ENCODE results near the gene MAPT. TPM values are rescaled to one million over a fixed set of nuclear protein-coding genes. Genes with fewer than 3 reads are reported as not detected.
A peak's percentile ranks its signal among the peaks of the same experiment; 100 is the strongest.

MAPT gene
- total RNA-seq, 1 donor from 2014 or later, result 2.4 TPM

DNA sequence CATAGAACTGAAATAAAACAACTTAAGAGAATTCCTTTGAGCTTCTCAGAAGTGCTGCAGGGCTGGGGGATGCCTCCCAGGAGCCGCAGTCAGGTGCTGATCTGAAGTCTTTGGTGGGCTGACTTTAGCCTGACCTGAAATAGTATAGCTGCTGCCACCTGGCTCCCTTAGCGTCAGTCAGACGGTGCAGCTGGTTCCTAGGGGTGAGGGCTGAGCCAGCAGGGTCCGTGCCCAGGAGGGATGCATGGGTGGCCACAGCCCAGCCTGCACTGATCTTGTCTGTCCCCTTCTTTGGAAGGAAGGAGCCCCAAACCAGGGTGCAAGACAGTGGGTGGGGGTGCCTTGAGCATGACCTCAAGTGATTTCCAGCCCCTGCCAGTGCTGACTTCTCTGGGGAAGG, 11.5 kb downstream of the MAPT start:
- H3K9me3 Mint-ChIP-seq, result no peaks in the 10 kb centered on the region
- peaks cover 15% of the 10 kb centered on the region for H3F3A ChIP-seq (ENCODE audit: low read depth)
- H4K20me1 ChIP-seq (ENCODE audit: low read depth), result peaks cover 18% of the 10 kb centered on the region
- H2AFZ ChIP-seq (replicated peaks), result no peak overlapping the region
- H3K4me2 ChIP-seq, result no peak overlapping the region
- H3K27ac Mint-ChIP-seq, result no peak overlapping the region
- H3K27me3 Mint-ChIP-seq (ENCODE audit: insufficient read depth, low read depth), result peaks cover 12% of the 10 kb centered on the region
- H3K9me3 ChIP-seq (ENCODE audit: low read depth), result no peaks in the 10 kb centered on the region
- peaks cover 41% of the 10 kb centered on the region for H3K4me1 Mint-ChIP-seq
- H3K27ac ChIP-seq, result no peak overlapping the region
- no peaks in the 10 kb centered on the region for H3K36me3 Mint-ChIP-seq
- no peak overlapping the region for H3K9ac ChIP-seq
- H3K4me3 ChIP-seq, result no peak overlapping the region
- H3K79me2 ChIP-seq (ENCODE audit: low read depth), result no peaks in the 10 kb centered on the region
- DNase-seq (ENCODE audit: low spot score), result no peak
- no peaks in the 10 kb centered on the region for H3K36me3 ChIP-seq
- H3K4me3 Mint-ChIP-seq, result peak overlapping the region; percentile 44
- no peak for TF ChIP-seq EZH2 (IDR thresholded peaks at IDR 0.05)
- no peak for TF ChIP-seq CTCF (IDR thresholded peaks at IDR 0.05)
- TF ChIP-seq EZH2phosphoT487 (IDR thresholded peaks at IDR 0.05), result no peak
- peaks cover 63% of the 10 kb centered on the region for H3K27me3 ChIP-seq
- H3K4me1 ChIP-seq, result peaks cover 19% of the 10 kb centered on the region

DNA sequence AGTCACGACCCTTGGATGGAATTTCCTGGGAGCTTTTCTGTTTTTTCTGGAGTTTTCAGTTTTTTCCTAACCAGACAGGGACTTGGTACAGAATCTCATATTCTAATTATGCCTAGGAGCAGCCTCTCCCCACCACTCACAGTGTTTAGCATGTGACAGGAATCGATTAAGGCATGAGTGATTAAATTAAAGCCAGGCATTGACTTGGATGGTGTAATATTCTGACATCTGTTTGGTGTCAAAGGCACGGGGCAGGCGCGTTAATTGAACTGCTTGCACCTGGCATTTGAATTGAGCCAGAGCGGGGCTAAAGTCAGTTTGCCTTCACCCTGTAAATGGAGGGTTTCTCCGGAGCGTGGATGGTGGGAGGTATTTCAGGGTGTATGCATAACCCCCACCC, 11.9 kb downstream of the MAPT start:
- Mint-ChIP-seq H3K4me3 (no peak overlapping the region), H3K27me3 (ENCODE audit: insufficient read depth, low read depth) (peaks cover 10% of the 10 kb centered on the region), H3K27ac (no peak overlapping the region), H3K9me3 (no peaks in the 10 kb centered on the region), H3K36me3 (no peaks in the 10 kb centered on the region), H3K4me1 (peaks cover 41% of the 10 kb centered on the region)
- Histone ChIP-seq H3K9ac (no peak overlapping the region), H3F3A (ENCODE audit: low read depth) (peaks cover 15% of the 10 kb centered on the region), H3K9me3 (ENCODE audit: low read depth) (no peaks in the 10 kb centered on the region), H3K27ac (no peak overlapping the region), H3K27me3 (peaks cover 58% of the 10 kb centered on the region), H3K79me2 (ENCODE audit: low read depth) (no peaks in the 10 kb centered on the region), H3K4me1 (peaks cover 19% of the 10 kb centered on the region), H3K4me2 (no peak overlapping the region), H3K4me3 (no peak overlapping the region), H2AFZ (replicated peaks) (no peak overlapping the region), H4K20me1 (ENCODE audit: low read depth) (peaks cover 18% of the 10 kb centered on the region), H3K36me3 (no peaks in the 10 kb centered on the region)
- TF ChIP-seq CTCF (IDR thresholded peaks at IDR 0.05), result no peak
- no peak for TF ChIP-seq EZH2 (IDR thresholded peaks at IDR 0.05)
- no peak for DNase-seq (ENCODE audit: low spot score)

GRCh38 chr17:45906927-45907622, 12.7 kb downstream of the MAPT start:
- H3K9me3 Mint-ChIP-seq, result peaks cover under 1% of the 10 kb centered on the region
- Histone ChIP-seq H3K27ac (no peak overlapping the region), H4K20me1 (ENCODE audit: low read depth) (peaks cover 18% of the 10 kb centered on the region), H3K4me1 (peaks cover 19% of the 10 kb centered on the region), H3K9ac (no peak overlapping the region), H3K4me2 (no peak overlapping the region), H3K36me3 (no peaks in the 10 kb centered on the region), H3K9me3 (ENCODE audit: low read depth) (no peaks in the 10 kb centered on the region), H3K4me3 (no peak overlapping the region), H3K79me2 (ENCODE audit: low read depth) (no peaks in the 10 kb centered on the region), H3K27me3 (peaks cover 50% of the 10 kb centered on the region), H2AFZ (replicated peaks) (no peak overlapping the region), H3F3A (ENCODE audit: low read depth) (peaks cover 15% of the 10 kb centered on the region)
- no peak overlapping the region for H3K4me3 Mint-ChIP-seq
- H3K4me1 Mint-ChIP-seq, result peaks cover 41% of the 10 kb centered on the region
- TF ChIP-seq EZH2 (IDR thresholded peaks at IDR 0.05) (no peak), EZH2phosphoT487 (IDR thresholded peaks at IDR 0.05) (no peak), CTCF (IDR thresholded peaks at IDR 0.05) (no peak)
- no peak overlapping the region for H3K27ac Mint-ChIP-seq
- DNase-seq (ENCODE audit: low spot score), result no peak
- peaks cover 1% of the 10 kb centered on the region for H3K36me3 Mint-ChIP-seq
- H3K27me3 Mint-ChIP-seq (ENCODE audit: insufficient read depth, low read depth), result peaks cover 10% of the 10 kb centered on the region
